ENCODE data around the gene SHISA8. TPM values are rescaled to one million over a fixed set of nuclear protein-coding genes. Genes with fewer than 3 reads are reported as not detected.
A peak's percentile ranks its signal among the peaks of the same experiment; 100 is the strongest.

Gene SHISA8
- total RNA-seq, 1 experiment from 2014 or later, result not detected

DNA sequence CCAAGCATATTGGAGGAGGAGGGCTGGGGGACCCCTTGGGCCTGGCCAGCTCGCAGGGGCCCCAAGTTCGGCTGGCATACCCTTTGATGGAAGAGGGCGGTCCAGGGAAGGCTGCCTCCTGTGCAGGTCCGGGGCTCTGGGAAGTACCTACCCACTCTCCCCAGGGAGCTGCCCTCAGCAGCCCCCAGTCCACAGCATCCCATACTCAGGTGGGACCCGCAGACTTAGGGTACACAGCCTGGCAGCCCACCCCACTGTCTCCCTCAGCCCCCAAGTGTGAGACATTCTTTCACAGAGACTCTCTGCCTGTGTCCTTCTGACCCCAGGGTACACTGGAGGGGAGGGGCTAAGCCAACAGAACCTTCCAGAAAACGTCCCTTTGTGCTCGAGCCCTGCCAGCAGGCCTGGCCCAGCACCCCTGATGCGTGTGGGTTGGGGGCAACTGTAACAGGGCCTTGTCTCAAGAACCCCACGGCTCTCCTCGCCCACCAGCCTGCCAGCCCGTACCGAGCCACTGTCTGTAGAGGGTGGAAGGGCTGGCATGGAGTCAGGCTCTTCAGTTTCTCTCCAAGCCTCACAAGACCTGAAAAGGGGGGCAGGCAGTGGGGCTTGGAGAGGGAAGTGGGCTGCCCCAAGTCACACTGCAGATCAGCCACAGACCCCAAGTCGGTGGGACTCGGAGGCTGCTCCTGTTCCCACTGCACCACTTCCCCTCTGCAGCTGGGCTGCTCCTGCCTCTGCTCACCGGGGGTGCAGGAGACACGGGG, 18.7 kb upstream of the SHISA8 start:
- no peak for DNase-seq (ENCODE audit: low spot score)

DNA sequence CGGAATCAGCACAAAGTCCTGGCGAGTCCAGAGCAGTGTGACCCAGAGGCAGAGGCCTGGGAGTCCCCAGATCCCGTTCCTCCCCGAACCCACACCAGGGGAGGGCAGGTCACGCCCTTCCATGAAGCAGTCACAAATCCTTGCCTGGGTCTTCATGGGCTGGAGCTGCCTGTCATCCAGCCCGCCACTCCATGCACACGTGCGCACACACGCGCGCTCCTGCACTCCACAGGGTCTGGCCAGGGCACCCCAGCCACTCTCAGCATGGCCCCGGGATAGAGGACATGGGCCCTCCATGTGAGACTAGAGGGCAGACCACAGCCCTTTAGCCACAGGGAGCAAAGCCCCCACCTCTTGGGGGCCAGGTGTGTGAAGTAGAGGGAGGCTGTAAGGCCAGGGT, 17.5 kb upstream of the SHISA8 start:
- DNase-seq (ENCODE audit: low spot score), result no peak

DNA sequence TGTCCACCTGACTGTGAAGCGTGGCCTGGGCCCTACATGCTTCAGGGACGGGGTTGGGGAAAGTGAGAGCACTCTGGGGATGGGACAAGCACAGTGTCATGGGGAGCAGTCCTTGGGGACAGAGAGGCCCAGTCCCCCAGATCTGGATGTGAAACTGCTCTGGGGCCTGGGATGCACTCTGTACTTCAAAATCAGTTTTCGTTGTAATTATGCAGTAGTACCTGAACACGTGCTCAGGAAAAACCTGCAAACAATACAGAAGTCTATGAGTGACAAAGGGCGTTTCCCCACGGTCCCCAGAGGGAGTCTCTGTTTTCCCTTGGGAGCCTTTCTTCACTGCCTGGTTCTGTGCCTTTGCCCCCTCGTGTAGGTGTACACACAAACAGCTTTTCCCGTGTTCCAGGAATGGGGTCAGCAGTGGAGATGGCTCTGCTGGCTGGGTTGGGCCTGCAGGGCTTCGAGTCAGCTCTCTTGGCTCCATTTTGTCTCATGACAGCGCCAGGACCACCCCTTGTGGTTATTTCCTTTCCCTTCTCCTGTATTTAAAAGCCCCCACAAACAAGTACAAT, 16.9 kb upstream of the SHISA8 start:
- DNase-seq (ENCODE audit: low spot score), result no peak

DNA sequence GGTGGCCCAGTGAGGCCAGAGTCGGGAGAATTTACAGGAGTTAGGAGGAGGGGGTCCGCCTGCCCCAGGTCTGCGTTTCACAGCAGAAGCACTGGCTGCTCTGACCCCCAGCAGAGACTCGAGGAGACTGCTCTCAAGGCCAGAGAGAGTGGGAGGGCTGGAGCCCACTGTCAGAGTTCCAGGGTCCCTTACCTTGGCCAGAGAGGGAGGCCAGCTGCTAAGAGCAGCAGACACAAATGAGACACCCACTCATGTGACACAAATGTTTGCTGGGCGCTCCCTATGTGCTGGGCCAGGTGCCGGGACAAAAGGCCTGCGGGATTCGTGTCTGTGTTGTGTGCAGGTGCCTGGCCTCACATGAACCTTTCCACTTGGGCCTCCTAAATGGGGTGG, 14.5 kb upstream of the SHISA8 start:
- DNase-seq (ENCODE audit: low spot score), result no peak

DNA sequence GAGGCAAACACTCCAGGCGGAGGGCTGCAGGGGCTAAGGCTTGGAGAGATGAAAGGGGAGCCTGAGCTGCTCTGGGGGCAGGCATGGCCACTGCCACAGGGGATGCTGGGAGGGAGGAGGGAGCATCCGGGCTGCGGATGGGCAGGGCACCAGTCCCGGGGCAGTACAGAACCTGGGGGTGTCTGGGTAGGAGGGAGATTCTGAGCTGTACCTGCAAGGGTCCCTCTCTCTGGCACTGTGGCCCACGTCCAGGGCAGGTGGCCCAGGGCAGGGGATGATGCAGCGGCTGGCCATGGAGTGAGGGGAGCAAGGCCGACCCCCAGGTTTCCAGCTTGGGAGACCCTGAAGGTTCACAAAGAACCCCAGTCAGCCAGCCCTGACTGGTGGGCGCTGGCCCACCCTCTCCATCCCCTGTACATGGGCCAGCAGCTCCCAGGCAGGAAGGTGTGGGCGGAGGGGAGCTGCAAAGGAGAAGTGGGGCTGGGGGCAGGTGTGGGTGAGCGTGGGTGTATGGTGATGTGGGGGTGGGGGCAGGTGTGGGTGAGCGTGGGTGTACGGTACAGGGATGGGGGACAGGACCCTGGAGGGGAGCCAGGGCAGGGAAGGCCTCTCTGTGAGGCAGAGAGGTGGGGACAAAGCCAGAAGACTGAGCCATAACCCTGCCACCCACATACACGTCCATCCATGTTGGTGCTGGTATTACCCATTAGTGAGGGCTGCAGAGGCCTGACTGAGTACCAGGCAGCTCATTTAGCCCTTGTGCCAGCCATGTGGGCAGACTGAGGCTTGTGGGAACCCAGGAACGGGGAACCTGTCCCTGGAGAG, 13.9 kb upstream of the SHISA8 start:
- DNase-seq (ENCODE audit: low spot score), result no peak

DNA sequence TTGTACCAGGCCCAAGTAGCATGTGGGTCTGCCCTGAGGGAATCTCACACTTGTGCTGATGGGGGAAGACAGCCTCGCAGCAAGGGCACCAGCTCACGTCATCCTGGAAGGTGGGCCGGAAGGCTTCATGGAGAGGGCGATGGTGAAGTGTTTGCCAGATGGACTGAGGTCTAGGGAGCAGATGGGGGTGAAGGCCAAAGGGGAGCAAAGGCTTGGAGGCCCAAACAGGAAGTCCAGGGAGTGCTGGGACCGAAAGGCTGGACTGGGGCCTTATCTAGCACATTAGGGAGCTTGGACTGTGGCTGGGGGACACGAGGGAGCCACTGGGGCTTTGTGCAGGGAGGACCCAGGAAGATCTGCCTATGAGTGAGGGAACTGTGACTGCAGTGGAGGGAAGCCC, 12.9 kb upstream of the SHISA8 start:
- no peak for DNase-seq (ENCODE audit: low spot score)

DNA sequence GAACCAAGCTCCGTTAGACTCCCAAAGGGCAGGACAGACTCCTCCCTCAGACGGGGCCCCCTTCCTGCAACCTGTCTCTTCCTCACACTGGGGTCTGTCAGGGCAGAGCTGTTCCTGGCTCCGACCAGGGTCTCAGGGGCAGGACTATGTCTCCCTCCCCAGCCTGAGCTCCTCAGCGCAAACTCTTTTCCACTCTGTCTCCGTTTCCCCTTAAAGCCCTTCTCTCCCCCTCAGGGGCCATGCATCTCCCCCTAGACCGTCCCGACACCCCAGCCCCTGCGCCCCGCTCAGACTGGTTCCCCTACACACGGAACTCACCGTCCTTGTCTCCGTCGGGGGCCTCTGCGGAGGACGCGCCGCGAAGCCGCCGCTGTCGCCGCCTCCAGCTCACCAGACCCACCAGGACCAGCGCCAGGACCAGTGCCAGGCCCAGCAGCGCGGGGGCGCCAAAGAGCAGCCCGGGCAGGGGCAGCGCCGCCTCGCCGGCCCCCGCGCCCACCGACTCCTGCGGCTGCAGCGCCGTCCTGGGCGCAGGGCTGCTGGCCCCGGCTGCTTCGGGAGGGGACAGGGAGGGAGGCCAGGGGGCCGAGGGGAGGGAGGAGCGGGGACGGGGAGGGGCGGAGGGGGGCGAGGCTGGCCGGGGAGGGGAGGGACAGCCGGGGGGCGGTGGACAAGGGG, 11.0 kb upstream of the SHISA8 start:
- DNase-seq (ENCODE audit: low spot score), result no peak

DNA sequence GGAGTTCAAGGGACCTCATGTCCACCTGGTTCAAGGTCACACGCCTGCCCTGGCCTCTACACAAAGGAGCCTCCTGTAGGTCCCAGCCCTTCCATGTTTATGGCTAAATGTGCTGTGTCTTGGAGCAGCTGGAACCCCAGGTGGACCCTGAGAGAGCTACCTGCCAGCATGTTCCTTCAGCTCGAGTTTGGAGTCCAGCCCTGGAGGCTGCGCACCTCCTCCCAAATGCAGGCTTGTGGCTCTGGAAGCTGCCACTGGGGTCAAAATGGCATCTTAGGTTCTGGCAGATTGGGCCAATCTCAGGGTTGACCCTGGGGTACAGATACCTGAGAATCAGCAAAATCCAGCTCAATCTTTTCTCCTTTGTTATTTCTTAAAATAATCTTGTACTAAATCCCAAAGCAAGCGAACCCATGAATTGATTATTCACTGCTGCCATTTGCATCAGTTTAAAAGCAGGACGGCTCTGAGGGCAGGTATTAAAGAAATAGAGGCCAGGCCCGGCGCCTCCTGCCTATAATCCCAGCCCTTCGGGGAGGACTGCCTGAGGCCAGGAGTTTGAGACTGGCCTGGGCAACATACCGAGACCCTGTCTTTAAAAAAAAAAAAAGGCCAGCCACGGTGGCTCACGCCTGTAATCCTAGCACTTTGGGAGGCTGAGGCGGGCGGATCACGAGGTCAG, 8.9 kb upstream of the SHISA8 start:
- no peak for DNase-seq (ENCODE audit: low spot score)

DNA sequence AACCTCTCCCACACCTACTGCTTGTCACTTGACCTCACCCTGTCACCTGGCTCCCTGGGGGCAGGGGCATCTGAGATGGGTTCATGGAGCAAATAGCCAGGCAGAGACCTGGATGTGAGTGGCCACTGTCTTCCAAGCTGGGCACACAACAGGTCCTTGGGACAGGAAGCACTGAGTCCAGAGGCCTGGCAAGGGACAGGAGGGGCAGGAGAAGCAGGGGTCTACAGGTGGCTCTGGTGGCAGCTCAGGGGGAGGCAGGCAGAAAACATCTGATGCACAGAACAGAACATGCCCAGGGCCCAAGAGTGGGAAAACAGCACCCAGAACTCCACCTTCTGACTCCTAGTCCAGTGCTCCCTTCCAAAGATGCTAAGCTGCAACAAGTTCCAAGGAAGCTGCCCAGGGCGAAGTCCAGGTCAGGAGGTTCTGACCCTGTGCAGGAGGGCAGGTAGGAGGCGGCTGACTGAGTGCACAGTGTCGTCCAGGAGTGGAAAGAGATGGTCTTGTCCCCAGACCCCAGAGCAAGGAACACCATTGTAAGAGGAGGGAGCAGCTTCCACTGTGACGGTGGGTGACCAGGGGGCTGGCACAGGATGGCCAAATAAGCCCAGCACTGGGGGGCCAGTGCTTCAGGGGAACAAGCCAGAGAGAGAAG, 8.2 kb upstream of the SHISA8 start:
- DNase-seq (ENCODE audit: low spot score), result no peak

DNA sequence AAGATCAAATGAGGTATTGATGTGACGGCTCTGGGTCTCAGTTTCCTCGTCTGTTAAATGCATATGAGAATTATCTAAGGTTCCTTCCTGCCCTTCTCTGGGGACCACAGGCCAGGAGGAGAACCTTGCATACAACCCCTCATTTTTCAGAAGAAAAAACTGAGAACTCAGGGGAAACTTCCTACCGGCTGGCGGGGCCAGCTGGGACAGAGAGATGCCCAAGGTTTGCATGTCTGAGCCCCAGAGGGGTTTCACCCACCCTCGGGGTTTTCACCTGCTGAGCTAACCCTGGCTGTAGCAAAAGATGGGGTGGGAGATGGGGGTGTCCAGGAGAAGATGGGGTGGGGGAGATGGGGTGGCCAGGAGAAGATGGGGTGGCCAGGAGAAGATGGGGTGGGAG, 7.5 kb upstream of the SHISA8 start:
- no peak for DNase-seq (ENCODE audit: low spot score)

DNA sequence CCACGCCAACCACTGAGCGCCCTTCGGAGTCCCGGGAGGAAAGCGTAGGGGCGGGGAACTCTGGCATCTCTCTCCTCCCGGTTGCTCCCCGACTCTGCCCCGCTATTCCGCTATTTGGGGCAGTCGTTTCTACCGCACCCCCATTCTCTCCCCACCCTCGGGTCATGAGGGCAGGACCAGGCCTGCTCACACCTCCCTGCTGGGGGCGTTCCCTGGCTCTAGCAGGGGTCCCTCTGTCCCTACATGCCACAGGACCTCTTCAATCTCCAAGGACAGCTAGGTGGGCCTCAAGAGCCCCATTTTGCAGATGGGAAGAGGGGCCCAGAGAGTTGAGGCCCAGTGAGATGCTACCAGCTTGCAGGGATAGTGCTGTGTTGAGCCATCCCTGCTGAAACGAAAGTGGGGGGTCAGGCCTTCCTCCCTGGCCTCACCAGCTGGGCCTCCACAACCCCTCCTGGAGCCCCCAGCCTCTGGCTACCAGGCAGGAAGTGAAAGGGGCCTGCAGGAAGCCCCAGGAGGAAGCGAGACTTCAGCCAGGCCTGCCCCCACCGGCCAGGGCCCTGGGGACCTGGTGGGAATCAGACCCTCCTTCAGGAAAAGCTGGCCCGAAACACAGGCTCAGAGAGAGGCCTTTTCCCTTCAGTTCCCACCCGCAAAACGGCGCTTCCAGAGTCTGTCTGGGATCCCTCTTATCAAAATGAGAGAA, 5.5 kb upstream of the SHISA8 start:
- DNase-seq (ENCODE audit: low spot score), result no peak

DNA sequence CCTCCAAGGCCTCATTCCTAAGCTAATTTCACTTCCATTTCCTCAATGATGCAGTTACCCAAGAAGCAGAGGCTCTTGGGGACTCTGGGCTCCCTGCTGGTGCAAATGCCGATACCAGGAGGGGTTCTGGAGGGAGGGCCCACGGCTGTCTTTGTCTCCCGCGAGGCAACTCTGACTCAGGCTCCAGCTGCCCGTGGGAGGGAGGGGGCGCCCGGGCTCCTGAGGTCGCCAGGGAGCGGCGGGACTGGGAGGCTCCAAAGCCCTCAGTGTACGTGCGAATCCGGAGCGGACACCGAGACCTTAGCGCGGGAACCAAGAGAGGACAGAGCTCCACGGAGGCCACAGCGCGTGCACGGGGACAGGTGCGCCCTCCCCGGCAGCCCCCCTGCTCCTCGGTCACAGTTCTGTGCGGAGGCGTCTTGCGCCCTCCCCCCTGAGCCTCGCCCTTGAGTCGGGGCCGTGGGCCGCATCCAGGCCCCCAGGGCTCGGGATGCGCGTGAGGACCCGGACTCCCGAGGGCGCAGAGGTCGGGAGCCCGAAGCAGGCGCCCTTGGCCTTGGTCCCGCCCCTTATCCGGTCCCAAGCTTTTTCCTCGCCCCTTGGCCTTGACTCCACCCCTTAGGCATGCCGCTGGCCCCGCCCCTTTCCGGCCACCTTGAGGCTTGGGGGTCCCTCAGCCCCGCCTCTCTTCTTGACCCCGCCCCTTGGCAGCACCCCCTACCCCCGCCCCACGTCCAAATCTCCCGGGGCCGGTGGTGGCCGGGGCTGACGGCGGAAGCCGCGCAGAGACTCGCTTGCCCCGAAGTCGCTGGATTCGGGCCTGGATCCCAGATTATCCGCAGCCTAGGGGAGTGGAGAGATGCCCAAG, 4.7 kb upstream of the SHISA8 start:
- DNase-seq (ENCODE audit: low spot score), result no peak

DNA sequence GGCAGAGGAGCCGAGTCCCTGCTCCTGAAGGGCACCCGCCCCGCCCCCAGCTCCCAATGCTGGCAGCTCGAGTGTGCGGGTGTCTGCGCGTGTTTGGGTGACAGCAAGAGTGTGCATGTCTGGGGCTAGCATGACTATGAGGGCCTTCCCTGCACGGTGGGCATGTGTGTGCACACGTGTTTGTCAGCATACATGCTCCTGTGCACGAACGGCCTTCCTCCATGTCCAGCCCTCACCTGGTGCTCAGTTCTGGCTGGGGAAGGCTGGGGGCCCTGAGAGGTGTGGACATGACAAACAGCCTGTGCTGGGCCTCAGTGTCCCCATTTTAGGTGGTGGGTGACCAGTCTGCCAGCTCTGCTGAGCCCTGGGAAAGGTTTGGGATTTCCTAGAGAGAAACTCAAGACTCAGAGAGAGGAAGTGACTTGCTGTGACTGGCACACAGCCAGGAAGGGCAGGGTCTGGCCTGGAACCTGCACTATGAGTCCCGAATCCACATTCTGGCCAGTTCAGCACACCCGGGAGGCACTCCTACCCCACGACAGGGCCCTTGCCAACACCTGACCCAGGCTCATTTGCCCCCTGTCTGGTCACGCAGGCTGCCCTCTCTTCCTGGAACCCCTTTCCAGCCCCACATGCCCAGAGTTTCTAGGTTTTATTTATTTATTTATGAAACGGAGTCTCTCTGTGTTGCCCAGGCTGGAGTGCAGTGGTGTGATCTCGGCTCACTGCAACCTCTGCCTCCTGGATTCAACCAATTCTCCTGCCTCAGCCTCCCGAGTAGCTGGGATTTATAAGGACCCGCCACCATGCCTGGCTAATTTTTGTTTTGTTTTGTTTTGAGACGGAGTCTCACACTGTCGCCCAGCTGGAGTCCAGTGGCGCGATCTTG, 3.3 kb upstream of the SHISA8 start:
- peak; percentile 26 for DNase-seq (ENCODE audit: low spot score)

DNA sequence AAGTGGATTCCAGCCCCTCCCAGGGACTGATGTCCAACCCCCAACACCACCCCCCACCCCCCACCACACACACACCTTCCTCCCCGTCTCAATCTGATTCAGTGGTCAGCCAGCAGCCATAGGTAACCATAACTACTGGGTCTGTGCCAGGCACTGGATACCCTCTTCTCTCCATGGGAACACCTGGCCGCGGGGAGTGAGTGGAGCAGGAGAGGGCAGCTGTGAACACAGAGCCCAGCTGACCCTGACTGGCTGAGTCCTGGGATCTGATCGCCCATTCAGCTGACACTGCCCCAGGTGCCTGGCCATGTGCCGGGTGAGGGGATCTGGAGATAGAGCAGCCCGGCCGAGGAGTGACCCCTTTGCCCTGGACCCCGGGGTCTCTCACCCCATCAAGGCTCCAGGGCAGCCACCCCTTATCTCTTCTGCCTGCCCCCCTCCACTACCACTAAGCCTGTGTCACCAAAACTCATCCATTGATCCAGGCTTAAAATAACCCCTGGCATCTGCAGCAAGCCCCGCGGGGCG, 2.6 kb upstream of the SHISA8 start:
- no peak for DNase-seq (ENCODE audit: low spot score)

DNA sequence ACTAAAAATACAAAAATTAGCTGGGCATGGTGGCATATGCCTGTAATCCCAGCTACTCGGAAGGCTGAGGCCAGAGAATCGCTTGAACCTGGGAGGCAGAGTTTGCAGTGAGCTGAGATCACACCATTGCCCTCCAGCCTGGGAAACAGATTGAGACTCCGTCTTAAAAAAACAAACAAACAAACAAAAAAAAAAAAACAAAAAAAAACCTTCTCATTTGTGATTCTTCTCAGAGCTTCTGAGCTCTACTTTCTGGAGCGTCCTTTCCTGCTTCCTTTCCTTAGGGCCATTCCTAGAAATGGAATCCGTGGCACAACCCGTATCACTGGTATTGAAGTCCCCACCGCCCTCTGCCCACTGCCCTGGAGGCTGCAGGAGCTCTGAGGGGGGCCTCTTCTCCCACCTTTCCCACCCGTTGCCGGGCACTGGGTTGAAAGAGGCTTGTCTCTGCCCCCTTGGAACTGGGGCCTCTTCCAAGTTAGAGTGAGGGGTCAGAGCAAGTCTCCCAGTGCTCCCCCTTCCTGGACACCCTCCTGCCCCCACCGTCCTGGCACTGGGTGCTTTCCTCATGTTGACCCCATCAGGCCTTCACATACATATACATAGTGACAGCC, 2.0 kb upstream of the SHISA8 start:
- no peak for DNase-seq (ENCODE audit: low spot score)

DNA sequence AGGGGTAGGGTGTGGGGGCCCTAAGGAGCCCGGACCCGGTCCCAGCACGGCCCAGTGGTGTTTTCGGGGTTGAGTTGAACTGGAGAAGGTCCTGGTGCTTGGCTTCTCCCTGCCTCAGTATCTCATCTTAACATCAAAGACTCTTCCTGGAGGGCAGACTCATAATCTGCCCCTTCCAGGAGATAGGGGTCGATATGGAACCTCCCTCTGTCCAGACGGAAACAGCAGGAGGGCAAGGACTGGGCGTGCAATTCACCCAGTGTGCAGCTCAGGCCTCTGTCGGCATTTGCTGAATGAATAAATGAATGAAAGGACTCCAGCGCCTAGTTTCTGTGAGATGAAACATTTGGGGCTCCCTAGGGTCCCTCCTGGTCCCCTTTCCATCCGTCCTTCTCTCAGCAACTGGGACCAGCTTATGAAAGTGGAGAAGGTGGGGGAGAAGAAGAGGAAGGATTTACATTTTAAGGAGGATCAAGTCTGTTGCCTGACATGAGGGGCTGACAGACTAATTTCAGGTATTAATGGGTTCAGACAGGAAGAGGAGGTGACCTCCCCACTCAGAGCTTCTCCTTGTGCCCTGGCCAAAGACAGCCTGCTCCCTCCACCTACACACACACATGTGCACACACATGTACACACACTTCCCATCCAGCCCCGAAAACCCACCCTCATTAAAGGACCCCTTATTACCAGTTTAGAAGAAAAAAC, 1.1 kb upstream of the SHISA8 start:
- DNase-seq (ENCODE audit: low spot score), result no peak

DNA sequence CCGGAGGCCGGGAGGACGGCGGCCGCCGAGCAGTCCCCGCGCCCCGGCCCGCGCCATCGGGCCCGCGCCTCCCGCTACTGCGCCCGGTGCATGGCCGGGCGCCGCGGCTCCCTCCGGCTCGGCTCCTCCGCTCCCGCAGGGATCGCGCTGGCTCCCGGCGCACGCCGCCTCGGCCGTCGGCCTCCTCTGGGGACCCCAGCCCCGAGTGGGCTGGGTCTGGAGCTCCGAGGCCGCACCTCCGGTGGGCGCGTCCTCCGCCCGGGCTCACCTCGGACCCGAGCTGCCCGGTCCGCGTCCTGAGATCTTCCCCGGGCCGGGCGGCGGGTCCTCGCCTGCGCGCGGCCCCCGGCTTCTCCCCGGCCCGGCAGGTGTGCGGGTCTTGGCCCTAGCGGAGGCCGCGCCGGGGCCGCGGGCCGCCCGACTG, 251 bp downstream of the SHISA8 start:
- no peak for DNase-seq (ENCODE audit: low spot score)
